ENCODE results near the gene EEF1A2. TPM values are rescaled to one million over a fixed set of nuclear protein-coding genes. Genes with fewer than 3 reads are reported as not detected.

EEF1A2 gene
- total RNA-seq, 1 experiment from 2014 or later, result 26.0 TPM

- 0 out of 2 replicates have a peak, but pooled peaks cover under 1% of the 10 kb centered on the region for H3K4me1 Mint-ChIP-seq
- no peaks in the 10 kb centered on the region for H3K36me3 Mint-ChIP-seq
- no peak overlapping the region for H3K4me3 Mint-ChIP-seq
- peaks cover 6% of the 10 kb centered on the region; the same call in 1 of the 2 replicates for H3K9me3 Mint-ChIP-seq
- ATAC-seq (no peak), DNase-seq (ENCODE audit: low spot score) (no peak)
- no peak for TF ChIP-seq NR2C2 (CRISPR knock-in tag; IDR thresholded peaks at IDR 0.05)
- no peak for TF ChIP-seq PREB (CRISPR knock-in tag; IDR thresholded peaks at IDR 0.05; ENCODE audit: borderline replicate concordance)
- H3K27ac Mint-ChIP-seq, result no peak overlapping the region
- POLR2A ChIA-PET, result no interaction called here
- H3K27me3 Mint-ChIP-seq (ENCODE audit: low read depth), result peaks cover 7% of the 10 kb centered on the region
- CTCF ChIA-PET, result no interaction called here
These were observed 14.3 kb upstream of the EEF1A2 start for GRCh38 chr20:63513207-63513606.

- Mint-ChIP-seq H3K9me3 (peaks cover 10% of the 10 kb centered on the region), H3K27ac (no peak overlapping the region), H3K4me1 (no peaks in the 10 kb centered on the region), H3K4me3 (no peak overlapping the region), H3K27me3 (ENCODE audit: low read depth) (peaks cover 22% of the 10 kb centered on the region), H3K36me3 (0 out of 2 replicates have a peak, but pooled peaks cover 2% of the 10 kb centered on the region)
- POLR2A ChIA-PET, result no interaction called here
- no peak for ATAC-seq
- CTCF ChIA-PET, result interaction anchor here (0.6 to 2.2 kb wide), 2 partner anchors 13 to 674 kb away, joined by 3 to 6 read pairs; no protein-coding TSS in a partner anchor
- TF ChIP-seq SMAD3 (CRISPR knock-in tag; IDR thresholded peaks at IDR 0.05; ENCODE audit: borderline replicate concordance) (no peak), TP53 (CRISPR knock-in tag; IDR thresholded peaks at IDR 0.05) (no peak), CTCF (IDR thresholded peaks at IDR 0.05) (no peak), ZNF423 (CRISPR knock-in tag; IDR thresholded peaks at IDR 0.05) (no peak), GTF2I (CRISPR knock-in tag; conservative IDR thresholded peaks at IDR 0.05) (no peak), KAT7 (CRISPR knock-in tag; IDR thresholded peaks at IDR 0.05; ENCODE audit: borderline replicate concordance) (no peak), ZNF121 (CRISPR knock-in tag; IDR thresholded peaks at IDR 0.05) (no peak), ZNF317 (CRISPR knock-in tag; IDR thresholded peaks at IDR 0.05; ENCODE audit: borderline replicate concordance, low read depth) (no peak), NFATC4 (CRISPR knock-in tag; IDR thresholded peaks at IDR 0.05) (no peak), JAZF1 (CRISPR knock-in tag; IDR thresholded peaks at IDR 0.05) (no peak), FOXJ3 (CRISPR knock-in tag; IDR thresholded peaks at IDR 0.05; ENCODE audit: borderline replicate concordance) (no peak), FOXP1 (CRISPR knock-in tag; IDR thresholded peaks at IDR 0.05; ENCODE audit: borderline replicate concordance) (no peak), AFF4 (CRISPR knock-in tag; IDR thresholded peaks at IDR 0.05; ENCODE audit: borderline replicate concordance) (no peak)
- TF ChIP-seq, protein P1, sequence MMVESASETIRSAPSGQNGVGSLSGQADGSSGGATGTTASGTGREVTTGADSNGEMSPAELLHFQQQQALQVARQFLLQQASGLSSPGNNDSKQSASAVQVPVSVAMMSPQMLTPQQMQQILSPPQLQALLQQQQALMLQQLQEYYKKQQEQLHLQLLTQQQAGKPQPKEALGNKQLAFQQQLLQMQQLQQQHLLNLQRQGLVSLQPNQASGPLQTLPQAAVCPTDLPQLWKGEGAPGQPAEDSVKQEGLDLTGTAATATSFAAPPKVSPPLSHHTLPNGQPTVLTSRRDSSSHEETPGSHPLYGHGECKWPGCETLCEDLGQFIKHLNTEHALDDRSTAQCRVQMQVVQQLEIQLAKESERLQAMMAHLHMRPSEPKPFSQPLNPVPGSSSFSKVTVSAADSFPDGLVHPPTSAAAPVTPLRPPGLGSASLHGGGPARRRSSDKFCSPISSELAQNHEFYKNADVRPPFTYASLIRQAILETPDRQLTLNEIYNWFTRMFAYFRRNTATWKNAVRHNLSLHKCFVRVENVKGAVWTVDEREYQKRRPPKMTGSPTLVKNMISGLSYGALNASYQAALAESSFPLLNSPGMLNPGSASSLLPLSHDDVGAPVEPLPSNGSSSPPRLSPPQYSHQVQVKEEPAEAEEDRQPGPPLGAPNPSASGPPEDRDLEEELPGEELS (CRISPR knock-in tag; IDR thresholded peaks at IDR 0.05), result no peak
- no peak for DNase-seq (ENCODE audit: low spot score)
These were observed 10.2 kb upstream of the EEF1A2 start for GRCh38 chr20:63509088-63509564.

All from WTC11 (cell line).